ENCODE measurements around the gene ZCCHC4.

GRCh38 chr4:25310803-25311166, 1.8 kb upstream of the ZCCHC4 start:
- TF ChIP-seq CTCF (IDR thresholded peaks at IDR 0.05; ENCODE audit: low read length) = no peak
- TF ChIP-seq EZH2 (optimal IDR thresholded peaks at IDR 0.05; ENCODE audit: low read depth, low read length) = no peak
- TF ChIP-seq EZH2phosphoT487 (IDR thresholded peaks at IDR 0.05; ENCODE audit: low read length) = no peak

Data from MM.1S (cell line).